GM04503 (cell line): Measurements from ENCODE around the gene UGT2A1.
"Not testable (repeated sequence)": the region's sequence is repeated elsewhere in the genome, so short reads cannot be mapped to it uniquely, and the experiment has no call there.

Experiments used
- DNase-seq: peaks from one replicate; pipeline ENCODE4 v3.0.0-alpha.2; 2012; ENCODE audit warnings: low read depth

Gene UGT2A1

DNA sequence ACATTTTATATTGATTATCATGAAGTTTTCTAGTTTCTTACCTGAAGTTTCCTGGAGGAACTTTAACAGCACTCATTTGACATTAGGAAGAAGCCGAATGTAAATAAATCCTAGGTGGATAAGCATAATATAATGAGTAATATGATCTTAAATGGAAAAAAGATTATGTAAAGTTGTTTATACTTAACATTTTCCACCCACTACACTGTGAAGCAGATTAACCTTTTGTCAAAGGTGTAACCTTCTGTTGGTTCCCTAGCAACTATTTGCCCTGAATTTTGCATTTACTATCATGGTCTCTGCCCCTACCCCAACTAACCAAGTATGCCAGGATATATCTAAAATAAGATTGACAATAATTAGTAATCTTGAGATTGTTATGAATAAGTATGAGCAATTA lies at the start of gene UGT2A1:
TSS of gene UGT2A1 (minus strand) at position 101 of the 400 bp plus-strand sequence. CDS start 5,603 bp downstream, outside the sequence.
- no peak for DNase-seq

DNA sequence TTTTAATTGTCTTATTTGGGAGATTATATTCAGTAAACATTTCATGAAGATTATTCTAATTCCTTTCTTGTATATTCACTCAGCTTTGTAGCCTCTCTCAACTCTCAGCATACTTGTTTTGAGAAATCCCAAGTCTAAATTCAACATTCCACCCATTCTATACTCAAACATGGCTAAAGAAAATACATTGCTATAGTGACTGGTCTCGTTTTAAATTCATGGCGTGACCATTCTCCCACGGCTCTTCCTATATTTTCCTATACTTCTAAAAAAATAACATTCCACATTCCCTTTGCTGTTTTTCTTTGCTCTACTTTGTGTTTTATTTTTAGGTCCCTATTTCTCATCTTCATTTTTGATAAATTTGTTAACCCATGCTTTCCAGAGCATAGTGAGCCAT lies 49.2 kb upstream of the UGT2A1 start:
- DNase-seq = no peak

DNA sequence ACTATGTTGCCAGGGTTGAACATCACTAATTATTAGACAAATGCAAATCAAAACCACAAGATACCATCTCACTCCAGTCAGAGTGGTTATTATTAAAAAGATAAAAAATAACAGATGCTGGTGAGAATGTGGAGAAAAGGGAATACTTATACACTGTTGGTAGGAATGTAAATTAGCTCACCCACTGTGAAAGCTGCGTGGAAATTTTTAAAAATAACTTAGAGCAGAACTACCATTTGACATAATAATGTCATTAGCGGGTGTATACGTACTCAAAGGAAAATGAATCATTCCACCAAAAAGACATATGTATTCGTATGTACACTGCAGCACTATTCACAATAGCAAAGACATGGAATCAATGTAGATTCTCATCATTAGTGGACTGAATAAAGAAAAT lies 48.6 kb upstream of the UGT2A1 start:
- no peak for DNase-seq

DNA sequence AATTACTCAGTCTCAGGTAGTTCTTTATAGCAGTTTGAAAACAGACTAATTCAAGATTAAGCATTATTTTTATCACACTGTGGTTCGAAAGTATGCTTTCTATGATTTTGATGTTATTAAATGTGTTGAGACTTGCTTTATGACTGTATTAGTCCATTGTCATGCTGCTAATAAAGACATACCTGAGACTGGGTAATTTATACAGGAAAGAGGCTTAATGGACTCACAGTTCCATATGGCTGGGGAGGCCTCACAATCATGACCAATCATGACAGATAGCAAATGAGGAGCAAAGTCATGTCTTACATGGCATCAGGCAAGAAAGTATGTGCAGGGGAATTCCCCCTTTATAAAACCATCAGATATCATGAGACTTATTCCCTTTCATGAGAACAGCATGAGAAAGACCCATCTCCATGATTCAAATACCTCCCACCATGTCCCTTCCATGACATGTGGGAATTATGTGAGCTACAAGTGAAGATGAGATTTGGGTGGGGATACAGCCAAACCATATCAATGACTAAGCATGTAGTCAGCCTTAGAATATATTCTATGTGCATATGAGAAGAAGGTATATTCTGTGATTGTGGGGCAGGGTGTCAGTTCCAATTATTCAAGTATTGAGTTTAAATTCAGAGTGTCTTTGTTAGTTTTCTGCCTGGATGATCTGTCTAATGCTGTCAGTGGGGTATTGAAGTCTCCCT lies 44.6 kb upstream of the UGT2A1 start:
- DNase-seq = no peak

DNA sequence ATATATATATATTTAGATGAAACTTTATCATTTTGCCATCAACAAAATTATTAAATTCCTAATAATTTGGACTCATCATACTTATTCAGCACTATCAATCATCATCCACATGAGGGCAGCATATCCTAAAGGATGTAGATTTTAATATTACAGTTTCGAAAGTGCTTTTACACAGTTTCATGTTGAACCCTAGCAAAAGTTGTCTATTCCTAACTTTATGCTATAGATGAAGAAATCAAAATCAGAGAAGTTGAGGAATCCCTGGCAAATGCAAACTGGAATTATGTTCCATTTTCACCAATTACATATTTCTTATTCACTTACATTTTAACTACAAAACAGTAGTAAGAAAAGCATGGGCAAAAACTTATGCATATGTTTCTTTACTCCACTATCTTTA lies 36.6 kb upstream of the UGT2A1 start:
- no peak for DNase-seq

DNA sequence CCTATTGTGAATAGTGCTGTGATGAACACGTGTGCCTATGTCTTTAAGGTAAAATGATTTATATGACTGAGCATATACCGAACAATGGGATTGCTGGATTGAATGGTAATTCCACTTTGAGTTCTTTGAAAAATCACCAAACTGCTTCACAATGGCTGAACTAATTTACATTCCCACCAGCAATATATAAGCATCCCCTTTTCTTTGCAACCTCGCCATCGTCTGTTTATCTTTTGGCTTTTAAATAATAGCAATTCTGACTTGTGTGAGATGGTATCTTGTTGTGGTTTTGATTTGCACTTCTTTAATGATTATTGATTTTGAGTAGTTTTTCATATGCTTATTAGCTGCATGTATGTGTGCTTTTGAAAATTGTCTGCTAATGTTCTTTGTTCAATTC lies 31.8 kb upstream of the UGT2A1 start:
- DNase-seq = no peak

DNA sequence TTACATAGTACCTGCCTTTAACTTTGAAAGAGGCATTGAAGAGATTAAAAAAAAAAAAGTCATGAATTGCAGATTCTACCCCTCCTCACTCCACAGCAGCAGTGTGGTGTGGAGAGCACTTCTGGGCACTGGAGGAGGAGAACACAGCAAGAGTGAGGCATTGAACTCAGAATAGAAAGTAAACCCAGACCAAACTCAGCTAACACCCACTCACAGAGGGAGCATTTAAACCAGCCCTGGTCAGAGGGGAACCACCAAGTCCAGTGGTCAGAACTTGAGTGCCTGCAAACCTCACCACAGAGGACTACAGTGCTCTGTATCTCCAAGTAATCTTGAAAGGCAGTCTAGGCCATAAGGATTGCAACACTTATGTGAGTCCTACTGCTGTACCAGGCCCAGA lies 15.6 kb upstream of the UGT2A1 start:
- no peak for DNase-seq

DNA sequence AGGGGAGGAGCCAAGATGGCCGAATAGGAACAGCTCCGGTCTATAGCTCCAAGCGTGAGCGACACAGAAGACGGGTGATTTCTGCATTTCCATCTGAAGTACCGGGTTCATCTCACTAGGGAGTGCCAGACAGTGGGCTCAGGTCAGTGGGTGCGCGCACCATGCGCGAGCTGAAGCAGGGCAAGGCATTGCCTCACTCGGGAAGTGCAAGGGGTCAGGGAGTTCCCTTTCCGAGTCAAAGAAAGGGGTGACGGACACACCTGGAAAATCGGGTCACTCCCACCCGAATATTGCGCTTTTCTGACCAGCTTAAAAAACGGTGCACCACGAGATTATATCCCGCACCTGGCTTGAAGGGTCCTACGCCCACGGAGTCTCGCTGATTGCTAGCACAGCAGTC lies 11.0 kb upstream of the UGT2A1 start:
- DNase-seq = not testable (repeated sequence)

DNA sequence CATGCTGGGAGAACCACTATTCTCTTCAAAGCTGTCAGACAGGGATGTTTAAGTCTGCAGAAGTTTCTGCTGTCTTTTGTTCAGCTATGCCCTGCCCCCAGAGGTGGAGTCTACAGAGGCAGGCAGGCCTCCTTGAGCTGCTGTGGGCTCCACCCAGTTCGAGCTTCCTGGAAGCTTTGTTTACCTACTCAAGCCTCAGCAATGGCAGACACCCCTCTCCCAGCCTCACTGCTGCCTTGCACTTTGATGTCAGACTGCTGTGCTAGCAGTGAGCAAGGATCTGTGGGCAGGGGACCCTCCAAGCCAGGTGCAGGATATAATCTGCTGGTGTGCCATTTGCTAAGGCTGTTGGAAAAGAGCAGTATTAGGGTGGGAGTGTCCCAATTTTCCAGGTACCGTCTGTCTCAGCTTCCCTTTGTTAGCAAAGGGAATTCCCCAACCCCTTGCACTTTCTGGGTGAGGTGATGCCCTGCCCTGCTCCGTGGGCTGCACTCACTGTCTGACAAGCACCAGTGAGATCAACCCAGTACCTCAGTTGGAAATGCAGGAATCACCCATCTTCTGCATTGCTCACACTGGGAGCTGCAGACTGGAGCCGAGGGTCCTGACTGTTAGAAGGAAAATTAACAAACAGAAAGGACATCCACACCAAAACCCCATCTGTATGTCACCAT lies 8.2 kb upstream of the UGT2A1 start:
- not testable (repeated sequence) for DNase-seq

DNA sequence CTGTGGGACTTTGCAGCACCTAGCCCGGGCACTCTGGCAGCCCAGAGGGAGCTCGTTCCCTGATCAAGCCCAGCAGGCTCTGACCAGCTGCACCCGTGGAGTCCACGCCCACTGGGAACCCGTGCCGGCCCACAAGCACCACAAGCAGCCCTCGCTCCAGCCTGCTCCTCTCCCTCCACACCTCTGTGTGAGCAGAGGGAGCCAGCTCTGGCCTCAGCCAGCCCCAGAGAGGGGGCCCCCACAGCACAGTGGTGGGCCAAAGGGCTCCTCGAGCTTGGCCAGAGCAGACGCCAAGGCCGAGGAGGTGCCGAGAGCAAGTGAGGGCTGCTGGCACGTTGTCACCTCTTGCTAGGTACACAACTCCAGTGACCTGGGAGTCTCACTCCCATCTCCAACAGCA lies 5.1 kb upstream of the UGT2A1 start:
- DNase-seq = no peak

DNA sequence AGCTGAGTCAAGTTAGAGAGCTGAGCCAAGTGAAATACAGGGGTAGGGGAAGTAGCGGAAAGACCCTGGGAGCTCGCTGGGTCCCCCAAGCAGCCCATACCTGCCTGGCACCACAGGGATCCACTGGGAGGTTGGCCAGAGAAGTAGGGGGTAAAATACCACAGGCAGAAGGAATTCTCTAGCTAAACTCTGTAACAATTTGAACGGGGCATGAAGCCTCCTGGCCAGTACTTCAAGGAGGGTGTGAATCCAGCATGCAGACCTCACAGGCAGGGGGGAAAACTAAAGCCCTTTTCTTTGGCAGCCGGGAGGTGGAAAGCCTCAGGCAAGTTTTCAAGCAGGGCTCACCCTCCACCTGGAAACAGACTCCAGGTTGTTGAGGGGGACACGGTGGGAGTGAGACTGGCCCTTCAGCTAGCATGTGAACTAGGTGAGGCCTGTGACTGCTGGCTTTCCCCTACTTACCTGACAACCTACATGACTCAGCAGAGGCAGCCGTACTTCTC lies 3.7 kb upstream of the UGT2A1 start:
- DNase-seq = no peak

DNA sequence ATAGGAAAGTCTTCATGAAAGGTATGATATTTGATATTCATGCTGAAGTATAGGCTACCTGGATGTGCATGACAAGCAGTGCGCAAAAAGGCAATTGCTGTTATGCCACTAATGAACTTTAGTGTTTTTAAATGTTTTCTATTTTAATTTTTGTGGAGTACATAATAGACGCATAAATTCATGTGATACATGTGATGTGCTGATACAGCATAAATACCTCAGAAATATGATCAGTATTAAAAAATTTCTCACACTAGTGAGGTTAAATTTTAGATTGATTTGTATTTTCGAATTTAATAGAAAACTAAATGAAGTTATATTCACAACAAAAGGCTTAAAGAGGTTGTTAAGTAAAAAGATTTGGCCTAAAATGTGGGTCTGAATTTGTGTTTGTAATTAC lies 2.2 kb downstream of the UGT2A1 start:
- no peak for DNase-seq

DNA sequence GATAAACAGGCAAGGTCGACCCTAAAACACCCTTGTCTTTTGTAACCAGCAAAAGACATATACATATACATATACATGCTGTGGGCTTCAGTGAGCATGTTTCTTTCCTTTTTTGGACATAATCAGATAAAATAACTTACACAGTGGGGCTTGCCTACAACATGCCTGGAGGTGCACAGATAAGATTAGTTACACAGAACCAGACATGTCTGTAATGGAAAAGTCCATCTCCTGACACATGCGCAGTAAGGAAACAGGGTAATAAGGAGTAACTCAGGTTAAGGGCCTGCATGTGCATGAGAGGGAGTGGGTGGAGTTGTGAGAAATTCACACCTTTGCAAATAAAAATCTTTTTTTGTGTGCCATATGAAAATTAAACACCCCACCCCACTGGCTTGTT lies 3.4 kb downstream of the UGT2A1 start:
- no peak for DNase-seq

DNA sequence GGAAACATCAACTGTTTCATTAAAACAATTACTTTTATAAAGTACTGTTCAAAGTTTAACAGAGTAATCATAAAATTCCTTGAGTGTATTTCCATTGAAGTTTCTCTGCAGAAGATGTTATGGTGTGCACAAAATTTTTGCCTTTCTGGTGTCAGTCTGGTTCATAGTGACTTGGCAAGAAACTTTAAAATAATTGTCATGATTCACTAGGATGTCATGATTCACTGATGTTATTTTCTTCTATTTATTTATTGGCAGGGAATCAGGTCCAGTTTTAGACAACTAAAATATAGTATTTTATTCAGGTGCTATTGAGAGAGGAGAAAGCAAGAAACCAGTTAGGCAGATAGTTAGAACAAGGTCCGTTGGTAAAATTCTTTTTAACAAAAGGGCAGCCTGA lies 3.8 kb downstream of the UGT2A1 start:
- no peak for DNase-seq

DNA sequence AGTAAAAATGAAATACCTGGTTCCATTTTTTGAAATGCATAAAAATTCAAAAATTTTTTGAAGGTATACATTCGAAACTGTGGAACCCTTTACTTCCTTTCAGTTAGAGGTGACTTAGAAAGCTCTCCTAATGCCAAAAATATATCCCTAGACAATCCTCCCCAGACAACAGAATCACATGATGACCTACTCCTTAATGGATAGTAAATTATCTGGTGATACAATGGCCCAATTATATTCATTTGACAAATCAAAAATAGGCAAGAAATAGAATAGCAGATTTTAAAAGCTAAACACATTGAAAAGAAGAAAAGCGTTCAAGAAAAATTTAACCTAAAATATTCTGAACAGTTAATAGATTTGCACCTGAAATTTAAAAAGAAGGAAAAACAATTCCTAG lies 10.1 kb downstream of the UGT2A1 start:
- no peak for DNase-seq

DNA sequence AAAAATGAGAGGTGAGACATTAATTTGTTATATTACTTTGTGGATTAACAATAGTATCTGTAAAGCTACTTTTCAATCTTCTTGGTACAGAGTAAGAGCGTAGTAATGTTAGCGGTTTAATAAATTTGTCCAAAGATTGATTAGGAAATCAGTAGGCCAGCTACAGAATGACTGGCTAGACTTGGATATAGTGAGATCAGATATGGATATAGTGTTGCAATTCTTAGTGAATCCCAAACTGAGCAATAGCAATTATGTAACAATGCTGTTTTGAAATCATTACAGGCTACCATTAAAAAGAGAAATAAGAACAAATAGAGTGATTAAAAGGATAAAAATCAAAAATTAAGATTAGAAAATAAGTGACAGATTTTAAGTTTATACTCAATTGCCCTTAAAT lies 12.8 kb downstream of the UGT2A1 start:
- DNase-seq = no peak

DNA sequence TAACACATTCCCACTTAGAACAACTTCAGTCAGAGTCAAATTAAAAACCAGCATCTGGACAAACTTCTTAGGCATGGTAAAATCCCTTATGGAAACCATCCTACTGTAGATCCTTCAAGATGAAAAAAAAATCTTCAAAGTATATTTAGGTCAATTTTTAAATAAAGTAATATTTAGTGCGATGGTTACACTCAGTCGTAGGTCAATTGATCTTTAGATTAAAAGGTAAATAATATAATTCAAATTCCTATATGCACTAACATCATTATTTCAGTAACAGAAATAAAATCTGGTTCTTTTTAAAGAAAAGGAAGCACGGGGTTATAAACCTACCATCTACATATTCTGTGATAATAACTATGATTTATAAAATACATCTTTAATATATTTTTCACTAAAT lies 13.5 kb downstream of the UGT2A1 start, which contains the start of gene UGT2A2:
TSS of gene UGT2A2 (minus strand) at position 101 of the 400 bp plus-strand sequence. CDS start at position 99, 2 bp downstream.
- DNase-seq = no peak

DNA sequence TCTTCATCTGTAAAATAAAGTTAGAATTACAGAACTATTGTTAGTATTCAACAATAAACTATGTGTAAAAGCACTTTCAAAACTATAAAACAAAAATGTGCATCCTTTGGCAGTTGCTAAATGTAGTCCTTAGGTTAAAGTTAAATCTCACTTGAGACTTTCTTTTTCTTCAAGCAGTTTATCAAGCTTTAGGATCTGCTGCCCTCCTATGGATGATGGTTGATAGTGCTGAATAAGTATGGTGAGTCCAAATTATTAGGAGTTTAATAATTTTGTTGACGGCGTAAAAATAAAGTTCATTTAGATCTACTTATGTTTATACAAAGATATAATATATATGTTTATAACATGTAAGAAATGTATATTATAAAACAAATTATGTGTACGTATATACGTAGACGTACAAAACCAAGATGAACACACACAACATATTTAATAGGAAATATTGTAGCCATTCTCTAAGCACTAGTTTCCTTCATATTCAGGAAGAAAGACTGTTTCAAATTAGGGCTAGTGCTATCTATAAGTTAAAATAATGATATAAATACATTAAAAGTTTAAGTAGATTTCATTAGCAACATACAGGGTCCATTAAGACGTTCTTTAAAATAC lies 35.9 kb downstream of the UGT2A1 start:
- DNase-seq = no peak

DNA sequence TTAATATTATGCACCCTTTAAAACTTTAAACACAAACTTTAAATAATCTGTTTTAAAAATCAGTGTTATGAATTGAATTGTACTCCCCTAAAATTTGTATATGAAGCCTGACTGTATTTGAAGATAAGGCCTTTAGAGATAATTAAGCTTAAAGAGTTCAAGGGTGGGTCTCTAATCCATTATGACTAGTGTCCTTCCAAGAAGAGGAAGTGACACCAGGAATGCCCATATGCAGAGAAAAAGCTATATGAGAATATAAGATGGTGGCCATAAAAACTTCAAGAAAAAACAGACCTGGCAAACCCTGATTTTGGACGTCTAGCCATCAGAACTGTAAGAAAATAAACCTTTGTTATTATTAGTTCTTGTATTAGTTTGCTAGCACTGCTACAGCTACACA lies 42.6 kb downstream of the UGT2A1 start:
- DNase-seq = no peak

DNA sequence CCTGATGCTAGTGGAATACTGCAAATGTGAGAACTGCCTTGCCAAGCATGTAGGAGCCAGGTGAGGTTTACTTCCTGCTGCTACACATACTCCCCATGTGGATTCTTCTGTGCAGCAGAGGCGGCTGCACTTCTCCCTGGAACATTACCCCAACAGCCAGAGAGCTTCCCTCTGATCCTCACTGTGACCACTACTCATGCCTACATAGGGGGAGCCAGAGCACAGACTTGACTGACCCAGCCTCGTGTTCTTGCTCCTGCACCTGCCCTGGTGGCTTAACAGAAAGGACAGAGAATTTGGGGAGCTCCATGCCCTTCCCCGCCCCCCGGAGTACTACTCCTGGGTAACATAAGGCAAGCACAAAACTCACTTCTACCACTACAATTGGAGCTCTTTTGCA lies 52.0 kb downstream of the UGT2A1 start:
- DNase-seq = no peak

DNA sequence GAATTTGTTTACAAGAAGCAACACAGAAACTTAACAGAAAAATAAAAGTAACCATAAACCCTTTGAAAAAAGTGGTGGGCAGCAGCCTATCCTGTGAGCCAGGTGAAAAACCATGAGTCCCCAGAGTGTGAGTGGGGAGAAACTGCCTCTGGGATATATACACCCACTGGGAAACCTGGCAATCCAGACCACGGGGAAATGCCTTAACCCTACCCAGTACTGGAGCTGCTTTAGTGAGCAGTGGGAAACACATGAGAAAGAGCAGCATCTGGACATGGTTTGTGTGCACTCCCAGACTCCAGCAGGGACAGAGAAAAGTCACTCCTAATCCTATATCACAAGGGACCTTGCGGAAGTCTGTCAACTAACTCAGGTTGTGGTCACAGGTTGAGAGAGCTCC lies 53.0 kb downstream of the UGT2A1 start:
- no peak for DNase-seq

DNA sequence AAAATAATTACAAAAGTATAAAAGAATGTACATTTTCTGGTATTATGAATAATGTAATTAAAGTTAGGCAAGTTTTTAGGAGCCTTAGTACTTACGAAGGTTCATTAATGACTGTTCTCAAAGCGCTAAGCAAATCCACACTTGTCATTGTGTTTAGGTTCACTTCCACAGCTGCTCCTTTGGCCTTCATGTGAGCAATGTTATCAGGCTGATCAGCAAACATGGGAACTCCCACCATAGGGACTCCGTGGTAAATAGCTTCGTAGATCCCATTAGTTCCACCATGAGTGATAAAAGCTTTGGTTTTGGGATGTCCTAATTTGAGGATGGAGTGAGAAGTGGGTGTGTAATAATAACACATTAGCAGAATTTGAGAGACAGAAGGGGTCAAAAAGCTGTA lies 58.7 kb downstream of the UGT2A1 start:
- DNase-seq = no peak

DNA sequence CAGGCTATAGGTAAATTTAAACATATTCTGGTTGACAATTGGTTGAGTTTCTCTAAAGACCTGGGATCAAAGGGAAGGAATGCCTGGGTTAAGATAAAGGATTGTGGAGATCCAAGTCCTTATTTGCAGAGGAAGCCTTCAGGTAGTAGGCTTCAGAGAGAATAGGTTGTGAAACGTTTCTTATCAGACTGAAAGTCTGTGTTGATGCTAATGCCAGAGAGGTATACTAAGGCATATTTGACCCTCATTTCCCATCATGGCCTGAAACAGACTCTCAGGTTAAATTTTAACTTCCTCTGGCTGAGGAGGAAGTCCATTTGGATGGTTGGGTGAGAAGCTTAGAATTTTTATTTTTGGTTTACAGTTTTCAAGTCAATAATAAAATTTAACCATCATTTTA lies 61.7 kb downstream of the UGT2A1 start:
- no peak for DNase-seq
